CD4-positive, alpha-beta T cell treated with Interleukin-17A for 1 hour (primary cell): ENCODE results near the gene CAMKK2.
"Not testable (repeated sequence)": the region's sequence is repeated elsewhere in the genome, so short reads cannot be mapped to it uniquely, and the experiment has no call there.

Experiments
- DNase-seq: peaks from one replicate; pipeline ENCODE4 v3.0.0-alpha.2; 2020

Gene CAMKK2

GRCh38 chr12:121241156-121241970, 55.1 kb downstream of the CAMKK2 start:
- DNase-seq, result peak; percentile 12

GRCh38 chr12:121240484-121241101, 55.9 kb downstream of the CAMKK2 start:
- DNase-seq, result peak; percentile 94

GRCh38 chr12:121240062-121240420, 56.5 kb downstream of the CAMKK2 start:
- no peak for DNase-seq

- peak; percentile 18 for DNase-seq
Observed at GRCh38 chr12:121239351-121240061, 57.0 kb downstream of the CAMKK2 start.

- DNase-seq, result no peak
Observed at GRCh38 chr12:121238604-121239350, 57.7 kb downstream of the CAMKK2 start.

- no peak for DNase-seq
Observed at GRCh38 chr12:121238086-121238485, 58.4 kb downstream of the CAMKK2 start.

- no peak for DNase-seq
Observed at GRCh38 chr12:121237415-121237814, 59.1 kb downstream of the CAMKK2 start.

- no peak for DNase-seq
Observed at GRCh38 chr12:121236776-121237175, 59.7 kb downstream of the CAMKK2 start.

- DNase-seq, result no peak
Observed at GRCh38 chr12:121233628-121234020, 62.9 kb downstream of the CAMKK2 start.

GRCh38 chr12:121232977-121233627, 63.4 kb downstream of the CAMKK2 start:
- DNase-seq, result no peak

- DNase-seq, result no peak
Observed at GRCh38 chr12:121232163-121232562, 64.3 kb downstream of the CAMKK2 start.

GRCh38 chr12:121230538-121230907, 66.0 kb downstream of the CAMKK2 start:
- no peak for DNase-seq

GRCh38 chr12:121229826-121230537, 66.5 kb downstream of the CAMKK2 start:
- DNase-seq, result peak; percentile 65

- no peak for DNase-seq
Observed at GRCh38 chr12:121228919-121229665, 67.4 kb downstream of the CAMKK2 start.

- no peak for DNase-seq
Observed at GRCh38 chr12:121227294-121227693, 69.2 kb downstream of the CAMKK2 start.

- not testable (repeated sequence) for DNase-seq
Observed at GRCh38 chr12:121226871-121227270, 69.6 kb downstream of the CAMKK2 start.

- no peak for DNase-seq
Observed at GRCh38 chr12:121226399-121226798, 70.1 kb downstream of the CAMKK2 start.

- peak; percentile 61 for DNase-seq
Observed at GRCh38 chr12:121224591-121224990, 71.9 kb downstream of the CAMKK2 start.

GRCh38 chr12:121223292-121224285, 72.9 kb downstream of the CAMKK2 start:
- DNase-seq, result peak; percentile 50

GRCh38 chr12:121222847-121223246, 73.7 kb downstream of the CAMKK2 start:
- DNase-seq, result peak; percentile 31
